H1 (cell line): Measurements from ENCODE around the gene SPEN. TPM values are rescaled to one million over a fixed set of nuclear protein-coding genes. Genes with fewer than 3 reads are reported as not detected.
A peak's percentile ranks its signal among the peaks of the same experiment; 100 is the strongest.

ENCODE experiments used
- CTCF ChIA-PET: fragments of 300-600 bp; sonication (Branson Sonifier 250); formaldehyde crosslinking; loops from one replicate; lab custom pipeline; 2021; ENCODE audit not compliant: partially characterized antibody; lab: Charles Lee
- POLR2A ChIA-PET: fragments of 300-600 bp; sonication (Branson Sonifier 250); formaldehyde crosslinking; loops from one replicate; lab custom pipeline; 2021; ENCODE audit warnings: inconsistent platforms; ENCODE audit not compliant: partially characterized antibody; lab: Charles Lee
- DNase-seq, 2 experiments: peaks; one replicate each; pipeline versions ENCODE4 v3.0.0 to v3.0.0-alpha.2; 2010 to 2022; ENCODE audit warnings: low spot score in 2 of 2, low read depth in 1 of 2, mixed read lengths in 1 of 2
- FAIRE-seq: peaks from 2 replicates; lab custom pipeline; 2011; peaks lifted over from hg19 to GRCh38; lab: Jason Lieb, UNC
- H2AFZ ChIP-seq: 2 replicates; pipeline ENCODE4 v1.8.1; 2012; ENCODE audit warnings: low read length, inconsistent platforms
- H2AK5ac ChIP-seq: 2 replicates; pipeline ENCODE4 v1.6.1; 2013; ENCODE audit warnings: low read depth, low read length
- H2BK120ac ChIP-seq: replicated peaks from 2 replicates; pipeline ENCODE3; 2013; ENCODE audit warnings: low read depth, low read length, inconsistent platforms
- H2BK12ac ChIP-seq: 2 replicates; pipeline ENCODE4 v1.6.1; 2013; ENCODE audit warnings: low read depth, low read length
- H2BK15ac ChIP-seq: 2 replicates; pipeline ENCODE4 v1.6.1; 2013; ENCODE audit warnings: low read length
- H2BK20ac ChIP-seq: 2 replicates; pipeline ENCODE4 v1.6.1; 2013; ENCODE audit warnings: low read length
- H2BK5ac ChIP-seq: 2 replicates; pipeline ENCODE4 v1.6.1; 2013; ENCODE audit warnings: low read depth, low read length
- H3K14ac ChIP-seq: 2 replicates; pipeline ENCODE4 v1.6.1; 2013; ENCODE audit warnings: inconsistent platforms; ENCODE audit not compliant: insufficient read length
- H3K18ac ChIP-seq: 2 replicates; pipeline ENCODE4 v1.6.1; 2013; ENCODE audit warnings: low read length; ENCODE audit errors: extremely low read depth
- H3K23ac ChIP-seq: 2 replicates; pipeline ENCODE4 v1.6.1; 2013; ENCODE audit warnings: inconsistent platforms; ENCODE audit not compliant: insufficient read length
- H3K23me2 ChIP-seq: 2 replicates; pipeline ENCODE4 v1.6.1; 2013; ENCODE audit warnings: low read depth, low read length
- H3K27ac ChIP-seq: 2 replicates; pipeline ENCODE4 v1.6.1; 2011; ENCODE audit warnings: low read depth, low read length, inconsistent platforms
- H3K27me3 ChIP-seq, 4 experiments: replicated peaks in 1 of 4; 1 replicate in 1 of 4; 2 replicates in 3 of 4; pipeline versions ENCODE4 v1.6.1 to v1.8.1; 2011 to 2013; ENCODE audit warnings: low read length in 3 of 4, mild to moderate bottlenecking in 3 of 4, inconsistent platforms in 2 of 4, mixed read lengths in 2 of 4, moderate library complexity in 1 of 4; ENCODE audit not compliant: control insufficient read depth in 3 of 4, insufficient read depth in 3 of 4; ENCODE audit errors: extremely low read depth in 1 of 4
- H3K36me3 ChIP-seq, 4 experiments: 2 replicates each; pipeline versions ENCODE4 v1.6.1 to v1.8.1; 2011 to 2013; ENCODE audit warnings: mild to moderate bottlenecking in 4 of 4, low read length in 3 of 4, moderate library complexity in 2 of 4, control low read depth in 1 of 4, inconsistent platforms in 1 of 4; ENCODE audit not compliant: insufficient read depth in 4 of 4, control insufficient read depth in 2 of 4
- H3K4ac ChIP-seq: replicated peaks from 2 replicates; pipeline ENCODE3; 2013; ENCODE audit warnings: low read length, low read depth, mixed read lengths, inconsistent platforms; ENCODE audit not compliant: insufficient read length
- H3K4me1 ChIP-seq, 4 experiments: replicated peaks in 1 of 4; 1 replicate in 1 of 4; 2 replicates in 3 of 4; pipeline versions ENCODE4 v1.6.1 to v1.8.1; 2011 to 2013; ENCODE audit warnings: low read length in 3 of 4, inconsistent platforms in 2 of 4, mixed read lengths in 1 of 4; ENCODE audit not compliant: insufficient read depth in 4 of 4, control insufficient read depth in 3 of 4
- H3K4me2 ChIP-seq, 2 experiments: 2 replicates each; pipeline versions ENCODE4 v1.6.1 to v1.8.1; 2011 to 2013; ENCODE audit warnings: low read depth in 2 of 2, low read length in 2 of 2, control low read depth in 1 of 2, inconsistent platforms in 1 of 2, mild to moderate bottlenecking in 1 of 2; ENCODE audit not compliant: insufficient read depth in 1 of 2
- H3K4me3 ChIP-seq, 4 experiments: fragments of 200-600, 300-600 bp in 1 of 4; sonication (generic), shearing (Covaris generic), sonication (Bioruptor Twin) in 1 of 4; 2 replicates each; pipeline versions ENCODE4 v1.5.1 to v1.8.1; 2011 to 2016; ENCODE audit warnings: low read length in 4 of 4, low read depth in 3 of 4, control low read depth in 2 of 4, inconsistent platforms in 2 of 4, mild to moderate bottlenecking in 2 of 4, mixed read lengths in 1 of 4, moderate library complexity in 1 of 4; ENCODE audit not compliant: insufficient read depth in 2 of 4; ENCODE audit errors: extremely low read depth in 1 of 4
- H3K56ac ChIP-seq: replicated peaks from 2 replicates; pipeline ENCODE3; 2013; ENCODE audit warnings: low read depth, mild to moderate bottlenecking, mixed read lengths, low read length, inconsistent platforms; ENCODE audit not compliant: insufficient read length
- H3K79me1 ChIP-seq: 2 replicates; pipeline ENCODE4 v1.6.1; 2013; ENCODE audit warnings: low read depth, low read length, control low read depth
- H3K79me2 ChIP-seq, 2 experiments: 2 replicates each; pipeline versions ENCODE4 v1.6.1 to v1.8.1; 2012 to 2013; ENCODE audit warnings: low read length in 2 of 2, mild to moderate bottlenecking in 2 of 2, inconsistent platforms in 1 of 2; ENCODE audit not compliant: insufficient read depth in 2 of 2, control insufficient read depth in 1 of 2
- H3K9ac ChIP-seq, 4 experiments: replicated peaks in 1 of 4; 1 replicate in 1 of 4; 2 replicates in 3 of 4; pipeline versions ENCODE4 v1.6.1 to v1.8.1; 2011 to 2013; ENCODE audit warnings: low read depth in 3 of 4, low read length in 3 of 4, control low read depth in 2 of 4, mild to moderate bottlenecking in 2 of 4, moderate library complexity in 2 of 4, inconsistent platforms in 1 of 4; ENCODE audit errors: extremely low read depth in 1 of 4
- H3K9me3 ChIP-seq, 2 experiments: 2 replicates each; pipeline versions ENCODE4 v1.6.1 to v1.8.1; 2012 to 2013; ENCODE audit warnings: mild to moderate bottlenecking in 2 of 2, moderate library complexity in 2 of 2, control low read depth in 1 of 2, inconsistent platforms in 1 of 2, low read depth in 1 of 2, low read length in 1 of 2, mixed read lengths in 1 of 2; ENCODE audit not compliant: insufficient read depth in 2 of 2
- H4K20me1 ChIP-seq, 2 experiments: replicated peaks in 1 of 2; 2 replicates each; pipeline versions ENCODE3 to v1.8.1; 2011 to 2013; ENCODE audit warnings: inconsistent platforms in 2 of 2, low read length in 2 of 2, mild to moderate bottlenecking in 1 of 2; ENCODE audit not compliant: insufficient read depth in 2 of 2, control insufficient read depth in 1 of 2
- H4K5ac ChIP-seq: 2 replicates; pipeline ENCODE4 v1.6.1; 2013; ENCODE audit warnings: low read length, low read depth, mixed read lengths, inconsistent platforms; ENCODE audit not compliant: insufficient read length
- H4K8ac ChIP-seq: 2 replicates; pipeline ENCODE4 v1.8.0; 2013; ENCODE audit warnings: mild to moderate bottlenecking, moderate library complexity, low read length, inconsistent platforms; ENCODE audit not compliant: insufficient read depth; ENCODE audit errors: extremely low read depth
- H4K91ac ChIP-seq: replicated peaks from 2 replicates; pipeline ENCODE3; 2013; ENCODE audit warnings: low read length, mixed read lengths, inconsistent platforms; ENCODE audit not compliant: insufficient read length
- CBX8 ChIP-seq: fragments of 300-800, 300-1000 bp; sonication (generic); IDR thresholded peaks from 2 replicates; pipeline ENCODE4 v1.7.1; 2016; ENCODE audit warnings: low read depth, low read length, borderline replicate concordance
- GABPA ChIP-seq: IDR thresholded peaks from 2 replicates; pipeline ENCODE4 v1.6.1; 2011; ENCODE audit warnings: mild to moderate bottlenecking, low read length, moderate library complexity, borderline replicate concordance; ENCODE audit not compliant: insufficient read depth
- POU5F1 ChIP-seq: IDR thresholded peaks from 2 replicates; pipeline ENCODE4 v1.6.1; 2011; ENCODE audit warnings: low read depth, mild to moderate bottlenecking, low read length, moderate library complexity
- TEAD4 ChIP-seq: IDR thresholded peaks from 2 replicates; pipeline ENCODE4 v1.6.1; 2012; ENCODE audit warnings: low read depth, low read length, inconsistent platforms, mixed read lengths
- WGBS, 2 experiments: shearing (Covaris generic) in 1 of 2; methylation state at CpG; one replicate each; pipeline versions ENCODE4 v1.1.6 to v1.1.7; 2013 to 2015; ENCODE audit warnings: low lambda C conversion rate in 2 of 2, mixed read lengths in 2 of 2, inconsistent platforms in 1 of 2, low coverage in 1 of 2, missing lambda C conversion rate in 1 of 2; ENCODE audit not compliant: insufficient replicate concordance in 2 of 2, insufficient coverage in 1 of 2, insufficient read length in 1 of 2; ENCODE audit errors: extremely low coverage in 1 of 2, missing lambda C conversion rate in 1 of 2; 5-methylcytosine and 5-hydroxymethylcytosine counted together
- polyA plus RNA-seq, 7 experiments: library from polyadenylated mRNA; depleted of rRNA in 3 of 7; stranded (reverse) in 5 of 7; unstranded in 2 of 7; fragments of >200 nt in 5 of 7; fragments of 200-250 nt in 2 of 7; gene quantifications; 1 replicate in 5 of 7; 2 replicates in 1 of 7; 4 replicates in 1 of 7; pipeline versions ENCODE4 v1.2.1 to v1.2.3, GENCODE V29; 2011 to 2013; ENCODE audit warnings: missing spikeins in 2 of 7, mixed read lengths in 2 of 7
- total RNA-seq: library from RNA; stranded (reverse); fragmentation: NEBNext Ultra II Directional; extraction: Animal tissue kit (Norgen Biotek cat#: 25700); gene quantifications from 2 replicates; pipeline ENCODE4 v1.2.1, GENCODE V29; 2021
- TF ChIP-seq, protein P1 (sequence below): IDR thresholded peaks from 2 replicates; pipeline ENCODE4 v1.6.1; 2011; ENCODE audit warnings: low read length, improper control_type of control experiment
- TF ChIP-seq, protein P2 (sequence below): IDR thresholded peaks from 2 replicates; pipeline ENCODE4 v1.6.1; 2011; ENCODE audit warnings: low read depth, mild to moderate bottlenecking, low read length; ENCODE audit not compliant: insufficient read depth
- TF ChIP-seq, protein P3 (sequence below): IDR thresholded peaks from 2 replicates; pipeline ENCODE4 v1.6.1; 2012; ENCODE audit warnings: low read length, inconsistent platforms

The SPEN gene
- total and polyA plus RNA-seq, 2 of the 8 experiments (the other 6 are each of a cell fraction or from before 2014, with no cell fraction given) = 12.5 to 52.1 TPM

DNA sequence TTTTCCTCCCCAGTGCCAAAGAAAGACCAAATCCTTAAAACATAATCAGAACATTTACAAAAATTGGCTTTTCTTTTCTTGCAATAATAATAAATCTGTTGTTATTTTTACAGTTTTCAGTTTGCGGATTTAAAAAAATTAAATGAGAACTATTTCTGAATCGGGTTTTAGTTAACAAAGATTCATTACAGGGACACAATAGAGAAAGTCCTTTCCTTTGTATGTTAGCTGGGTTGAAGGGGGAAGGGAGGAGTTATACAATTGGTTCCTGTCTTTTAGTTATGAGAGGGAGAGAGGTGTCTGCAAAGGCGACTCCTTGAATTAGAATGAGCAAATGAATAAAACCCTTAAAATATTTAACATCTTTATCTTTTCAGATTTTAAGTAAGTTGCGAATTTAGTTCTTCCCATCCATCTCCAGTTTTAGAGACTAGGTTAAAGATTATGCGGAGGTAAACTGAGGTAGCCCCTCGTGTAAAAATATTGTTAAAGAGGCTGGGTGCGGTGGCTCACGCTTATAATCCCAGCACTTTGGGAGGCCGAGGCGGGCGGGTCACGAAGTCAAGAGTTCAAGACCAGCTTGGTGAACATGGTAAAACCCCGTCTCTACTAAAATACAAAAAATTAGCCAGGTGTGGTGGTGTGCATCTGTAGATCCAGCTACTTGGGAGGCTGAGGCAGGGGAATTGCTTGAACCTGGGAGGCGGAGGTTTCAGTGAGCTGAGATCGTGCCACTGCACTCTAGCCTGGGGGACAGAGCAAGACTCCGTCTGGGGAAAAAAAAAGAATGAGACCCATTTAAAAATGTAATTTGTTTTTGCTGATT lies 3.9 kb downstream of the SPEN start:
- no peak overlapping the region for H3K9ac ChIP-seq
- no peaks in the 10 kb centered on the region; a peak in 1 of 7 replicates for H3K27me3 ChIP-seq
- H3K4me3 ChIP-seq = peak overlapping the region in 1 of 4 experiments; percentile 42; a peak in 2 of 8 replicates
- H2AFZ ChIP-seq = no peak overlapping the region
- H3K56ac ChIP-seq = no peak overlapping the region
- peaks cover 3% of the 10 kb centered on the region; the same call in 1 of the 2 replicates for H3K79me1 ChIP-seq
- ChIA-PET POLR2A (interaction anchor here (0.7 to 6.0 kb wide), 4 partner anchors 10 to 51 kb away, joined by 3 to 87 read pairs (median 3); no protein-coding TSS in a partner anchor), CTCF (interaction anchor here (1.2 to 1.7 kb wide), 4 partner anchors 11 to 73 kb away, joined by 3 to 5 read pairs (median 4); no protein-coding TSS in a partner anchor)
- H4K91ac ChIP-seq = no peak overlapping the region
- H2BK12ac ChIP-seq = no peak overlapping the region
- H3K23ac ChIP-seq = no peak overlapping the region
- H2BK120ac ChIP-seq = no peak overlapping the region
- H4K8ac ChIP-seq = no peak overlapping the region; the same call in 1 of the 2 replicates
- H3K79me2 ChIP-seq = peaks cover 0 to 79% of the 10 kb centered on the region in 2 experiments; a peak in 3 of 4 replicates
- H3K36me3 ChIP-seq = no peaks in the 10 kb centered on the region; a peak in 1 of 8 replicates
- H3K4me1 ChIP-seq = peaks cover 0 to 6% (median 2%) of the 10 kb centered on the region in 4 experiments; a peak in 2 of 7 replicates
- peak overlapping the region; percentile 48 for H4K5ac ChIP-seq
- 63% methylated on average over 16 of the region's 16 CpGs; no CpG with 5 or more reads in 1 of the 2 experiments for WGBS, 2 experiments
- DNase-seq (peak in 1 of 2 experiments; percentile 39), FAIRE-seq (no peak)
- no peak overlapping the region; the same call in 1 of the 2 replicates for H3K18ac ChIP-seq
- peaks cover 0 to 5% of the 10 kb centered on the region in 2 experiments for H4K20me1 ChIP-seq
- H3K4ac ChIP-seq = no peak overlapping the region
- H3K14ac ChIP-seq = no peak overlapping the region
- H3K27ac ChIP-seq = no peak overlapping the region
- H3K9me3 ChIP-seq = no peaks in the 10 kb centered on the region
- no peak overlapping the region for H2BK5ac ChIP-seq
- H2BK20ac ChIP-seq = no peak overlapping the region
- H3K23me2 ChIP-seq = peaks cover 8% of the 10 kb centered on the region
- H3K4me2 ChIP-seq = peak overlapping the region; percentile 17 to 72; a peak in 3 of 4 replicates
- H2AK5ac ChIP-seq = no peak overlapping the region
- H2BK15ac ChIP-seq = no peak overlapping the region
- TF ChIP-seq CBX8 = no peak
- TF ChIP-seq TEAD4 = no peak
- TF ChIP-seq, protein P1, sequence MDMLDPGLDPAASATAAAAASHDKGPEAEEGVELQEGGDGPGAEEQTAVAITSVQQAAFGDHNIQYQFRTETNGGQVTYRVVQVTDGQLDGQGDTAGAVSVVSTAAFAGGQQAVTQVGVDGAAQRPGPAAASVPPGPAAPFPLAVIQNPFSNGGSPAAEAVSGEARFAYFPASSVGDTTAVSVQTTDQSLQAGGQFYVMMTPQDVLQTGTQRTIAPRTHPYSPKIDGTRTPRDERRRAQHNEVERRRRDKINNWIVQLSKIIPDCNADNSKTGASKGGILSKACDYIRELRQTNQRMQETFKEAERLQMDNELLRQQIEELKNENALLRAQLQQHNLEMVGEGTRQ = no peak
- TF ChIP-seq GABPA = no peak
- TF ChIP-seq POU5F1 = no peak
- TF ChIP-seq, protein P2, sequence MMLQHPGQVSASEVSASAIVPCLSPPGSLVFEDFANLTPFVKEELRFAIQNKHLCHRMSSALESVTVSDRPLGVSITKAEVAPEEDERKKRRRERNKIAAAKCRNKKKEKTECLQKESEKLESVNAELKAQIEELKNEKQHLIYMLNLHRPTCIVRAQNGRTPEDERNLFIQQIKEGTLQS = no peak
- TF ChIP-seq, protein P3, sequence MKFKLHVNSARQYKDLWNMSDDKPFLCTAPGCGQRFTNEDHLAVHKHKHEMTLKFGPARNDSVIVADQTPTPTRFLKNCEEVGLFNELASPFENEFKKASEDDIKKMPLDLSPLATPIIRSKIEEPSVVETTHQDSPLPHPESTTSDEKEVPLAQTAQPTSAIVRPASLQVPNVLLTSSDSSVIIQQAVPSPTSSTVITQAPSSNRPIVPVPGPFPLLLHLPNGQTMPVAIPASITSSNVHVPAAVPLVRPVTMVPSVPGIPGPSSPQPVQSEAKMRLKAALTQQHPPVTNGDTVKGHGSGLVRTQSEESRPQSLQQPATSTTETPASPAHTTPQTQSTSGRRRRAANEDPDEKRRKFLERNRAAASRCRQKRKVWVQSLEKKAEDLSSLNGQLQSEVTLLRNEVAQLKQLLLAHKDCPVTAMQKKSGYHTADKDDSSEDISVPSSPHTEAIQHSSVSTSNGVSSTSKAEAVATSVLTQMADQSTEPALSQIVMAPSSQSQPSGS = no peak
